Esophagus (tissue), 2 donors: Measurements from ENCODE around the gene AMIGO3. TPM values are rescaled to one million over a fixed set of nuclear protein-coding genes. Genes with fewer than 3 reads are reported as not detected.

Experiments
- H3K27ac ChIP-seq, 2 donors: one replicate each; pipeline ENCODE4 v1.5.1; 2013; ENCODE audit warnings: low read depth in 2 of 2, mild to moderate bottlenecking in 2 of 2, inconsistent platforms in 1 of 2, low read length in 1 of 2, moderate library complexity in 1 of 2
- H3K27me3 ChIP-seq, 2 donors: one replicate each; pipeline ENCODE4 v1.6.1; 2013; ENCODE audit warnings: low read length in 2 of 2, control low read depth in 1 of 2, mild to moderate bottlenecking in 1 of 2; ENCODE audit not compliant: insufficient read depth in 2 of 2, control insufficient read depth in 1 of 2
- H3K36me3 ChIP-seq, 2 donors: one replicate each; pipeline ENCODE4 v1.6.1; 2013; ENCODE audit warnings: low read length in 1 of 2; ENCODE audit not compliant: control insufficient read depth in 2 of 2, insufficient read depth in 2 of 2
- H3K4me1 ChIP-seq, 2 donors: one replicate each; pipeline ENCODE4 v1.6.1; 2013; ENCODE audit warnings: low read length in 1 of 2; ENCODE audit not compliant: control insufficient read depth in 2 of 2, insufficient read depth in 2 of 2
- H3K4me3 ChIP-seq, 2 donors: one replicate each; pipeline ENCODE4 v1.5.1; 2013; ENCODE audit warnings: low read length in 2 of 2, mild to moderate bottlenecking in 2 of 2, low read depth in 1 of 2, moderate library complexity in 1 of 2
- H3K9me3 ChIP-seq, 2 donors: one replicate each; pipeline ENCODE4 v1.6.1; 2013; ENCODE audit warnings: mild to moderate bottlenecking in 2 of 2, low read depth in 1 of 2, low read length in 1 of 2, moderate library complexity in 1 of 2; ENCODE audit not compliant: control insufficient read depth in 2 of 2, insufficient read depth in 1 of 2
- WGBS, 2 donors: extraction: QIAGEN DNeasy Blood & Tissue Kit; methylation state at CpG; one replicate each; pipeline ENCODE4 v1.1.7; 2013; 5-methylcytosine and 5-hydroxymethylcytosine counted together
- polyA plus RNA-seq, 2 donors: library from polyadenylated mRNA; stranded (reverse); fragments of 200-250 nt; gene quantifications; one replicate each; pipeline ENCODE4 v1.2.3, GENCODE V29; 2013
- donor health status: healthy with polysubstance abuse.
- donor health status: Bipolar disorder and iron deficiency.

Gene AMIGO3
- polyA plus RNA-seq, 2 donors: 1.00 to 1.4 TPM

DNA sequence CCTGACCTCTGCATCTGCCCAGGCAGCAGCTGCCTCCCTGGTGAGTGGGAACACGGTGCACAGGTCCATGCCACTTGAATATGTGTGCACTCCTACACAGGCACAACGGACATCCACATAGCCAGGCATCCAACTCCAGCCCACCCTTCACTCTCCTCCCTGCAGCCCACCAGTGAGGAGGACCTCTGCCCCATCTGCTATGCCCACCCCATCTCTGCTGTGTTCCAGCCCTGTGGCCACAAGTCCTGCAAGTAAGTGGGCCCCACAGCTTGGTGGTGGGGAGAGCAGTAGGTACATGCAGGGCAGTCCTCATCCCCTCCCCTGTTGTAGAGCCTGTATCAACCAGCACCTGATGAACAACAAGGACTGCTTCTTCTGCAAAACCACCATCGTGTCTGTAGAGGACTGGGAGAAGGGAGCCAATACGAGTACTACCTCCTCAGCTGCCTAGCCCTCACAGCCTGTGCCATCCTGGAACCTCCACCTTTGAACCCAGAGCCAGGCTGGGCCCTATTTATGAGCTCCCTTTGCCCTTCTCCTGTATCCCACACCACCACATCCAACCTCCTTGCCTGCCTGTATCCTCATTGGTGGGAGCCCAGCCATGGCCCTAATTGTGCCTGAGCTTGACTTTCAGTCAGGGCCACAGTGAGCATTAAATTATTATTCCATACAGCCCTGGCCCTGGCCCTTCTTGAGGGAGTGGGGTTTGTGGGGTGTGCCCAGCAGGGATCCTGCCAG lies 1.5 kb upstream of the AMIGO3 start:
- Histone ChIP-seq H3K27me3 (no peaks in the 10 kb centered on the region), H3K4me3 (no peak overlapping the region), H3K4me1 (peaks cover 7 to 31% of the 10 kb centered on the region in 2 donors), H3K9me3 (no peaks in the 10 kb centered on the region), H3K36me3 (peaks cover 4 to 29% of the 10 kb centered on the region in 2 donors), H3K27ac (no peak overlapping the region)
- 63 to 66% methylated on average over 4 of the region's 4 CpGs for WGBS, 2 donors

DNA sequence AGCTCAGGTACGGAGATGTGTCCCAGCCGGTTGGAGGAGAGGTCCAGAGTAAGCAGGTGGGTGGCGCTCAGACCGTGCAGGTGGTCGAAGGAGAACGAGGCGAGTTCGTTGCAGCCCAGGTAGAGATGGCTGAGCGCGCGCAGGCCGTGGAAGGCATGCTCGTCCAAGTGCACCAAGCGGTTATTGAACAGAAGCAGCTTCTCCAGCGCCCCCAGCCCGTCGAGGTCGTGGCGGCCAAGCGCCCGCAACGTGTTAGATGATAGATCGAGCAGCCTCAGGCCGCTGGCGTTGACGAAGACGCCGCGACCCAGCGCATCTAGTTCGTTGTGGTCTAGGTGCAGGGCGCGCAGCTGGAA lies 648 bp downstream of the AMIGO3 start:
- peaks cover 7 to 26% of the 10 kb centered on the region in 2 donors for H3K4me1 ChIP-seq
- H3K36me3 ChIP-seq: peaks cover 4 to 45% of the 10 kb centered on the region in 2 donors
- H3K9me3 ChIP-seq: no peaks in the 10 kb centered on the region
- H3K4me3 ChIP-seq: peak overlapping the region; percentile 31 to 44
- no peak overlapping the region for H3K27ac ChIP-seq
- WGBS, 2 donors: 6 to 9% methylated on average over 33 of the region's 33 CpGs
- no peaks in the 10 kb centered on the region for H3K27me3 ChIP-seq

DNA sequence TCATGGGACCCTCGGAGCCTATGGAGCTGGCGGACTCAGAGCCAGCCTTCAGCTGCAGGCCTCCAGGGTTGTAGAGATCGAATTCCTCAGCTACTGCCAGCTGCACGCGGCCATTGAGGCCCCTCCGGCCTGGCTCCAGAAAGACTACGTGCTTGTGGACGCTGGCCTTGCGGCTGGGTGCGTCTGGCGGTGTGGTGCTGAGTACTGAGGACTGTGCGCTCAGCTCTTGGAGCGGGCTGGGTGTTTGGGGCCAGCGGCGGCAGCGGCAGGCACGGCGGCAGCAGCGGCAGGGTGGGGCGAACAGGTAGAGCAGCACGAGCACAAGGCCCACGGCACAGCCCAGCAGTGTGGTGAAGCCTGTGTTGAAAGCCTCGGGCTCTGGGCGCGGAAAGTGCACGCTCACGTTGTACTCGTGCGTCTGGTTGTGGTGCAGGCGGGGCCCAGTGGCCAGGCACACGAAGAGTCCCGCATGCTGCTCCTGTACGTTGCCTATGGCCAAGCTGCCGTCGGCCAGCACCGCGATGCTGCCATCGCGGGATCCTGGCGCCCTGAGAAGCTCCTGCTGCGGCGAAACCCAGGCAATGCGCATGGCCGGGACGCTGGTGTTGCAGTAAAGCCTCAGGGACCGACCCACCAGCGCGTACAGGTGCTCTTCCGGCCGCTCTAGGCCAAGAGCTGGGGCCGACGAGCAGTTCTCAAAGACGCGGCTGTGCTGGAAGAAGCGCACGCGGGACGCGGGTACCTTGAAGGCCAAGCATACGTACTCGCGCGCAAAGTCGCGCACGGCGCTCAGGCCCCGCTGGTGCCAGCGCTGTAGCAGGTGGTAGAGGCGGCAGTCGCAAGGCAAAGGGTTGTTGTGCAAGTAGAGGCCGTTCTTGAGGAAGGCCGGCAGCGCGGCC lies 1.3 kb downstream of the AMIGO3 start:
- Histone ChIP-seq H3K36me3 (peaks cover 4 to 46% of the 10 kb centered on the region in 2 donors), H3K9me3 (no peaks in the 10 kb centered on the region), H3K4me1 (peaks cover 7 to 26% of the 10 kb centered on the region in 2 donors), H3K4me3 (peak overlapping the region in 1 of 2 donors; percentile 44), H3K27me3 (no peaks in the 10 kb centered on the region), H3K27ac (peak overlapping the region in 1 of 2 donors; percentile 2)
- WGBS, 2 donors: 52 to 54% methylated on average over 73 to 75 of the region's 75 CpGs

DNA sequence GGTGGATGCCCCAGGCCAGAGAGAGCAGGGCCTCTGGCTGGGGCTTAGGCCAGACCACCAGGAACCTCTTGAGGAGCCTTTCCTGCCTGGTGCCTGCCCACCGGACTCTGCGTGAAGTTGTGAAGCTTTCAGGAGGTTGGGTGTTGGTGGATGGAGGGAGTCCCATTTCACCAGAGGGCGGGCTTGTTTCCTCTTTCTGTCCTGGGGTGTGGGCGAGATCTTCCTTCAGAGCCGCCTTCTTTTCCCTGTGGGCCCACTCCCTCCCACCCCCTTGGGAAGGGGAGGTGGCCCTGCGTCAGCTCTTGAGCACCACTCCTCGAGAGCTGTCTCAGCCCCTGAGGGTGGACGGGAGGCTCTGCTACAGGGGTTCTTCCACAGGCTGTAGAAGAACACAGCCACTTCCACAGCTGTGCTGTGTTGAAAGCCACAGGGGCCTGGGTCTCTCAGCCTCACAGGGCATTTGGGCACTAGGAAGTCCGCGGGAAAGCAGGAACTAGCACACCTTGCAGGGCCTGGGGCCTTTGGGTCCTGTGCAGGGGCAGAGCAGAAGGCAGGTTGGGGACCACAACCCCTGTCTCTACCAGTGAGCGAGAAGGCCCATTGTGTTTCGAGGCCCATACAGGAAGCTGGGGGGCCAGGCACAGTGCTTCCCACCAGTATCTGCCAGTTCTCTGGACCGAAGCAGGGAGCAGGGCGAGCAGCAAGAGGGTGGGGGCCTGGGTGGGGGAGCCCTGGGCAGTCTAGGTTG lies 2.1 kb downstream of the AMIGO3 start:
- Histone ChIP-seq H3K4me3 (no peak overlapping the region), H3K27me3 (no peaks in the 10 kb centered on the region), H3K27ac (no peak overlapping the region), H3K9me3 (no peaks in the 10 kb centered on the region), H3K4me1 (peaks cover 7 to 18% of the 10 kb centered on the region in 2 donors), H3K36me3 (peaks cover 4 to 41% of the 10 kb centered on the region in 2 donors)
- 90 to 92% methylated on average over 14 of the region's 14 CpGs for WGBS, 2 donors

DNA sequence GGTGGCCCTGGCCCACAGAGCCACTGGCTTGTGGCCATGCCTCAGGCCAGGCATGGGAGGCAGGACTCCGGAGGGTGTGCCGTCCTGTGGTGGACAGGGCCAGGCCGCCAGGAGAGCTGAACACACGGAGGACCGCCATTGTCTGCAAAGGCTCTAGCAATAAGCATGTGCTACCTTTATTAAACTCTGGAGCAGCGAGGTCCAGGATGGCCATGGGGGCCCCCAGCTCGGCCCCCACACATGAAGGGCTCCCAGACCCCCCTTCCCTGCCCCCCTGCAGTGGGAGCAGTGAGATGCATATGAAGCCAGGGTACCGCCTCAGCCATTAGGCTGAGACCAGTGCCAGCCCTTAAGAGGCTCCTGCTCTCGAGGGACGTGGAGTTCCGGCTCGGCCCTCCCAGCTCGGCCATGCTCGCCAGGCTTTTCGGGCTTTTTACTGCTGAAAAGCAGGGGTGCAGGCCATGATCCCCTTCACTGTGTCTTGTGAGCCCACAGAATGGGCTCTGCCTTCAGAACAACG lies 2.7 kb downstream of the AMIGO3 start:
- Histone ChIP-seq H3K9me3 (no peaks in the 10 kb centered on the region), H3K27me3 (no peaks in the 10 kb centered on the region), H3K4me1 (peaks cover 7 to 16% of the 10 kb centered on the region in 2 donors), H3K36me3 (peaks cover 4 to 39% of the 10 kb centered on the region in 2 donors), H3K4me3 (no peak overlapping the region), H3K27ac (no peak overlapping the region)
- 92 to 94% methylated on average over 16 of the region's 16 CpGs for WGBS, 2 donors

DNA sequence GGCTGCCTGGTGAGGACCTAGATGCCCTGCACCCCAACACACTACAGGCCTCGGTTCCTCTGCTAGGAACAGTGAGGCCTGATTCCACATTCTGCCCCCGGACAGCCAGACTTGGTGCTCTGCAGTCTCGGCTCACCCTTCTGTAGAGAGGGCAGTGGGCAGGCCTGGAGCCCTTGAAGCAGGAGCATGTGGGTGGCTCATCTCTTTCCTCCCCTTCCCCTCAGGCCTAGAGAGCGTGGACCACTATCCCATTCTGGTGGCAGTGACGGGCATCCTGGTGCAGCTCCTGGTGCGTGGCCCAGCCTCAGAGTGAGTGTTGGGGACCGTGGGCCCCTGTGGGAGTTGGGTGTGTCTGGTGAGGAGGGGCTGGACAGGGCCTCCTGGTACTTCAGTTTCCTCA lies 3.3 kb downstream of the AMIGO3 start:
- Histone ChIP-seq H3K27me3 (no peaks in the 10 kb centered on the region), H3K27ac (no peak overlapping the region), H3K9me3 (no peaks in the 10 kb centered on the region), H3K36me3 (peaks cover 6 to 34% of the 10 kb centered on the region in 2 donors), H3K4me3 (no peak overlapping the region), H3K4me1 (peaks cover 7 to 16% of the 10 kb centered on the region in 2 donors)
- 92 to 94% methylated on average over 7 of the region's 7 CpGs for WGBS, 2 donors

DNA sequence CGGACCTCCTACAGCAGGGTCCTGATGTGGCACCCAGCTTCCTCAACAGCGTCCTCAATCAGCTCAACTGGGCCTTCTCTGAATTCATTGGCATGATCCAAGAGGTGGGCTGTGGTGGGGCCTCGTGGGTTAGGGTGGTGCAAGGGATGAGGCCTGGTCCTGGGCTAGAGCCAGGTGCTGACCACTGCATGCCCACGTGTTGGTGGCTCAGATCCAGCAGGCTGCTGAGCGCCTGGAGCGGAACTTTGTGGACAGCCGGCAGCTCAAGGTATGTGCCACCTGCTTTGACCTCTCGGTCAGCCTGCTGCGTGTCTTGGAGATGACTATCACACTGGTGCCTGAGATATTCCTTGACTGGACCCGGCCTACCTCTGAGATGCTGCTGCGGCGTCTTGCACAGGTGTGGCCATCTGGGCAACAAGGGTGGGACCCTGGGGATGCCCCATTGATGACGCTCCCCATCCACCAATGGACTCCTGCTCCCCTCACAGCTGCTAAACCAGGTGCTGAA lies 3.8 kb downstream of the AMIGO3 start:
- Histone ChIP-seq H3K4me1 (peaks cover 7 to 16% of the 10 kb centered on the region in 2 donors), H3K27ac (no peak overlapping the region), H3K4me3 (no peak overlapping the region), H3K36me3 (peaks cover 3 to 29% of the 10 kb centered on the region in 2 donors), H3K9me3 (no peaks in the 10 kb centered on the region), H3K27me3 (no peaks in the 10 kb centered on the region)
- WGBS, 2 donors: 89 to 91% methylated on average over 13 of the region's 13 CpGs

DNA sequence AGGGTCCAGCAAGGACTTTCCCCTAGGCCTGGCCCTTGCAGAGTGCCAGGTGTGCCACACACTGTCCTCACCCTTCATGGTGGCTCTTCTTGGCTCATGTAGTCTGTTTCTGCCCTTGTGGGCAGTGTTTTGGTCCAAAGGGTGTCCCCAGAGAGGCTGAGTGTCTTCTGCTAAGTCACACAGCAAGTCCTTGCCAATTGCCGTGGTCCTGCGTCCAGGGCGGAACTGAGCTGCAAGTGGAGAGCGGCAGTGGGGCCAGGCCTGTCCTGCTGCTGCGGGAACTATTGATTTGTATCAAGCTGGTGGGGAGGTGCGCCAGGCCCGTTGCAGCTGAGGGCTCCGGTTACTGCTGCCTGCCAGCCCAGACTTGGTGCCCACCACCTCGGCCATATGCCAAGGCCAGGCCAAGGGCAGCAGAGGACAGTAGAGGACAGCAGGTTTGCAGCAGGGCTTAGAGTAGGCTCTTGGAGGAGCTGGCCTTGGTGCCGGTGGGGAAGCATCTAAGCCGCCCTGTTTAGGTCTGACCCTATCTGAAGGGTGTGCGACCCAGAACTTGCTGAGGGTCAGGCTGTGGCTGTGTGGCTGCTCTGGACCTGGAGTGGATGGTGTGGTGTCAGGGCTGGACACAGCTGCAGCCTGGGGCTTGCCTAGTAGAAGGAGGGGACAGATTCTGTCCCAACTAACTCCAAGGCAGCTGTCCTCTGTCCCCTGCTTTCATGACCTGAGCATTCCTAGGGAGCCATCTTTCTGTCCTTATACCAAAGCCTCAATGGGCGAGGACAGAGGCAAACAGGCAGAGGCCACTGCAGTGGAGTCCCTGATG lies 4.5 kb downstream of the AMIGO3 start:
- WGBS, 2 donors: 86% methylated on average over 13 of the region's 13 CpGs
- peaks cover 7 to 16% of the 10 kb centered on the region in 2 donors for H3K4me1 ChIP-seq
- H3K9me3 ChIP-seq: no peaks in the 10 kb centered on the region
- no peak overlapping the region for H3K4me3 ChIP-seq
- peaks cover 3 to 28% of the 10 kb centered on the region in 2 donors for H3K36me3 ChIP-seq
- no peak overlapping the region for H3K27ac ChIP-seq
- H3K27me3 ChIP-seq: no peaks in the 10 kb centered on the region
